Measurements from ENCODE around the gene FHOD3.

The FHOD3 gene

DNA sequence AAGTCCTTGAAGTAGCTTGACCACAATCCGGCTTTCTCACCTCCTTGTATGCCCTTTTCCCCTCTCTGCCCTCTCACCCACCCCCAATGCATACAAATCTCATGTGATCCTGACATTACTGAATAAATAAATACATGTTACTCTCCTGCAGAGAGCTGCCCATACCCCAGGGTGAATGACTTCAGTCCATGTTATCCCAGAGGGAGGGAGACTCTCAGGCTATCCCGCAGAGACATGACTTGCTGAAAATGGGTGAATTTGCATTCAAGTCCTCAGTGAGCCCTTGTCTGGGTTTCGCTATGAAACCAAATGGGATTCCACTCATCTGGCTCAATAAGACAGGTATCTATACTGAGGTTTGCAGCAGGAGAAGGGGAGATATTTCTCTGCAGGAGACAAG lies 168.5 kb downstream of the FHOD3 start:
- DNase-seq (ENCODE audit: low read depth in 4 of 4, low spot score in 1 of 4), result no peak

DNA sequence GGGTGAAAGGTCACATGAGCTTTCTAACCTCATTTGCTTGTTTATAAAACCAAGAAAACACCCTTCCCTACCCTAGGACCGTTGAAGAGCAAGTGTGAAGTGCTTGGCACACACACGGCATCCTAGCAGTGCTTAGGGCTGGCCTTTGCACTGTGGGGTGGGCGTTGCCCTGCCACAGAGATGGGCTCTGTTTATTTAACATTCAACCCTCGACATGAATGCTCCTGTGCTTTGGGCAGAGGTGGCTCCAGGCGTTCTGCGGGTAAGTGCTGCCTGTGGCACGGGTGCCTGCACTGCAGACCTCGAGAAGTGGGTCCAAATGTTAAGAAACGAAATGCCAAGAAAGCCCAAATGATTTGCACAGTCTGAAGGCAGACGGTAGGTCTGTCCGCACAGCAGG lies 170.1 kb downstream of the FHOD3 start:
- no peak for DNase-seq (ENCODE audit: low read depth in 4 of 4, low spot score in 1 of 4)

DNA sequence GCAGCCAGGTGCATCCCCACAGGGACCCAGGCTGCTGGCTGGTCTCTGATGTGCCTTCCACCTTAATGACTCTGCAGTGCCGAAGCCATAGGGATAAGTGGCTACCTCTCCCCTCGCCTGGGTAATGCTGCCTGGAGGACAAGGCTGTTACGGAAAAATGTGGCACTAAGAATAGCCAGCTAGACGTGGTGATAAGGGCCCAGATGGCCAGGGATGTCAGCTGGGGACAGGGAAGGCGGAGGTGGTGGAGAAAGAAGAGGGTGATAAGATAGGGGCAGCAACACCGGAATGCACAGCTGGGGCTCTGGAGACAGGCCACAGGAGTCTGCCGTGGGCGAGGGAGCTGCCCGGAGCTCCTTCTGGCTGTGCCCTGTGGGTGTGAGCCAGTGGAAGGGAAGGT lies 170.6 kb downstream of the FHOD3 start:
- no peak for DNase-seq (ENCODE audit: low read depth in 4 of 4, low spot score in 1 of 4)

DNA sequence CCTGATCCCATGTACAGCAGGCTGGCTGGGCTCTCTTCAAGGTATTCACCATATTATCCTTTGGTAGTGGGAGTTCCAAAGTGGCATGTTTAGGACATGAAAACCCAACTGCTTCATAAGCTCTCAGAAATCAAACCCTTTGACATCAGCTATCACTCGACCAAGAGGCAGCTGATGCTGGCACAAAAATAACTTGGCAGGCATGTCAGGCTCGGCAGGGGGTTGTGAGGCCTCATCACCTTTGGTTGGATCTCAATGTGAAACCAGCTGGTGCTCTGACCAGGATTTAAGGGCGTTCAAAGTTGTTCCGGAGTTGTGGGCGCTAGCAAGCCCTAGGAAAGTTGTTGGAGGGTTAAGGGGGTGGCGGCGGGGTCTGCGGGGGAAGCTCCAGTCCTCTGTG lies 171.9 kb downstream of the FHOD3 start:
- DNase-seq (ENCODE audit: low read depth in 4 of 4, low spot score in 1 of 4), result no peak

DNA sequence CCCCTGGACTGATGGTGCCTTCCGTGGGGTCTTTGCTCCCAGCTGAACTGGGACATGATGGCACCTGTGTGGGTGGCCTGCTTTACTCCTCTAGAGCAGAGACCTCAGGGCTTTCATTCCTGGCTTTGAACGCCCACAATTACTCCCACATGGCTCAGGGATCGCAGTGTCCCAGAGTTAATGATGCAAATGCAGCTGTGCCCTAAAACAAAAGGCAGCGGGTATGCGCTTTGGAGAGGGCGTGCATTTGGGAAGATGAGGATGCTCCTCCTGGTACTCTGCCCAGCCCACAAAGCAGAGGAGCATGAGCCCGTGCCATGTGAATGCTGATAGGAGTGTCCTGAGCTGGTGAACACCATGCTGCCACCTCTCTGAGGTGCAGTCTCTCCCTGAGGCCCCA lies 173.4 kb downstream of the FHOD3 start:
- DNase-seq (ENCODE audit: low read depth in 4 of 4, low spot score in 1 of 4), result no peak

DNA sequence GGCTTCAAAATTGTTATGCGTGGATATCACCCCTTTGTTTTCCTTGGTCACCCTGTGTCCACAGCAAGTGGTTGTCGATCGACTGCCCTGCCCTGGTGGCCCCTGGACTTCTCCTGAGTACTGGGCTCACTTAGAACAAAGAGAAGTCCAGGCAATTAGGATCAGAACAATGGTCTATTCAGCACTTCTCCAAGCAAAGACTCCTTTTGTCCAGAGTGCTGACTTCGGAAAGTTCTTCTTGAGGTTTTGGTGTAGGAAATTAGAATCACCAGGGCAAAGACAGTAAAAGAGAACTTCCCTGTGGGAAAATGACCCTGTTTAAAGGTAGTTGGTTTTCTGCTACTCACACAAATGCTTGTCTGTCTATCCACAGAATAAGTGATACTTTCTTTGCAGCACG lies 173.9 kb downstream of the FHOD3 start:
- no peak for DNase-seq (ENCODE audit: low read depth in 4 of 4, low spot score in 1 of 4)

DNA sequence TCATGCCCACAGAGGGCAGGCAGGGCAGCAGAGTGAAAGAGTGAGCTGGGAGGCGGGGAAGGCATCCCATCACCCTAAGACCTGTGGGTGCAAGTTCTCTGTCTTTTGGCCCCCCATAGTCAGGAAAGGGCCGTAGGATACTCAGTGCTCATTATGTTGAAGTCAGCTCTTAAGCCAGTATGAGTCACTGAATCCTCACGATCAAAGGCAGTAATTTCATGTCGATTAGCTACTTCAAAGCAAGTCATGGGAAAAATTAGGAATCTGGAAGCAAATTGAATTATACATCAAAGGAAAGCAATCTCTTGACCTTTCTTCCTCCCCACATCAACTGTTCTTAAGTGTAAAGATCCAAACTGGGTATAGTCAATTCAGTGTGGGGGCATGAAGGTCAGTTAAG lies 178.9 kb downstream of the FHOD3 start:
- no peak for DNase-seq (ENCODE audit: low read depth in 4 of 4, low spot score in 1 of 4)

DNA sequence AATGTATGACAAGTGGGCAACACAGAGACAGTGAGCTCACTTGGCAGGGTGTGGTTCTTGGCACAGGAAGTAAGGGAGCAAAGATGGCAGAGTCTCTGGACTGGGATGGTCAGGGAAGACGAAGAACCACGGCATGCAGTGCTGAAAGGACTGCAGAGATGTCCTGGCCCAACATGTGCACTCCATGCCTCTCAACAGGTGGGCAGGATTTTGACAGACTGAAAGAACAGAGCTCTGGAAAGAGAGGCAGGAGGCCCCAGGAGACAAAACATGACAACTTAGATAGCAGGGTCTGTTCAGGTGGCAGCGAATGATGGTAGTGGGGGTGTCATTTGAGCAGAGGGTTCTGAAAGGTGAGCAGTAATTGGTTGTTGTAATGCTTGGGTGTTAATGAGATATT lies 180.3 kb downstream of the FHOD3 start:
- no peak for DNase-seq (ENCODE audit: low read depth in 4 of 4, low spot score in 1 of 4)

DNA sequence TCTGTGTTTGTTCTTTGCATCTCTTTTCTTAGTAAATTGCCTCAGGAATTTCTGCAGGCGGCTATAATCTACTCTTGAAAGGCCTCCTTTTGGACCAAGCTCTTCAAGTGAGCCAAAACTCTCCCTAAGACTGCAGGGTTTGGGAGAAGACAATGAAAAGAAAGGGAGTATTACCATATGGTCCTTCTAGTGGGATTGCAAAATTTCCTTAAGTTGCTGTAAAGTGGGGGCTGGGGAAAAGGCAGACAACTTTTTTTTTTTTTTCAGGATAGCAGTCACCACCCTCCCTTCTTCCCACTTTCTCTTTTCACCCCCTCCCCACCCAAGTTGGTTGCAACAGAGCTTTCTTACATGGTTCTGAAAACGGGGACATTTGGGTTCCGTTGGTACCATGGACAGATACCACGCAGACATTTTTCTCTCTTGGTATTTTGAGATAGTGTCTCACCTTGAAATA lies 183.7 kb downstream of the FHOD3 start:
- no peak for DNase-seq (ENCODE audit: low read depth in 4 of 4, low spot score in 1 of 4)

DNA sequence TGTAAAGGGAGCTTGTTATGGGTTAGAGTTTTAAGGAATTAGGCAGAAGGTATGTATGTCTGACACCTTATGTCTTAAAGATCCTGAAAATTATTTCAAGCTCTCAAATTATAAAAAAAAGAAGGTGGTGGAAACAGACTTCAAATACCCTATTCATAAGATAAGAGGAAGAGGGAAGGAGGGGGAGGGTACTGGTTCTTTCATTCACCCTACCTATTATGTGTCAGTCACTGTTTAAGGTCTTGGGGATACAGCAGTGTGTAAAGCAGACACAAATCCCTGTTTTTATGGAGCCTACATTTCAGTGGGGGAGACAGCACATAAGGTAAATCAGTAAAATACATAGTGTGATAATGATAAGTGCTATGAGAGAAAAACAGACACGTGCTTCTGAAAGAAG lies 184.4 kb downstream of the FHOD3 start:
- DNase-seq (ENCODE audit: low read depth in 4 of 4, low spot score in 1 of 4), result no peak

DNA sequence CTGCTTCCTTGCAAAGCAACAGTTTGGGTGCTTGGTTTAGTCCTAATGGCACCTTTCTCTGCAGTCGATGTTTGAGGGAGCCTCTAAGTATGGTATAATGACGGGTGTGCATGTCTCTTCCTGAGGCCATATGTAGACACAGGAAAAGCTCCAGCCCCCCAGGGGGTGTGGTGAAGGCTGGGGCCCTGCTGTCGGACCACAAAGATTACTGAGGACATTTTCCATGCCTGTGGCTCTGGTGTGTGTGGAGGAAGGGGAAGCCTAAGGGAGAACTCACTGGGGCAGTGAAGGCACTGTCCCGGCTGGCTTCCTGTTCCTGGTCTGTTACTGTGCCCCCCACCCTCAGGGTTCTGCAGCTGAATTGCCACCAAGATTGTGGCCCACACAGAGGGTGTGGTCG lies 187.1 kb downstream of the FHOD3 start:
- no peak for DNase-seq (ENCODE audit: low read depth in 4 of 4, low spot score in 1 of 4)

DNA sequence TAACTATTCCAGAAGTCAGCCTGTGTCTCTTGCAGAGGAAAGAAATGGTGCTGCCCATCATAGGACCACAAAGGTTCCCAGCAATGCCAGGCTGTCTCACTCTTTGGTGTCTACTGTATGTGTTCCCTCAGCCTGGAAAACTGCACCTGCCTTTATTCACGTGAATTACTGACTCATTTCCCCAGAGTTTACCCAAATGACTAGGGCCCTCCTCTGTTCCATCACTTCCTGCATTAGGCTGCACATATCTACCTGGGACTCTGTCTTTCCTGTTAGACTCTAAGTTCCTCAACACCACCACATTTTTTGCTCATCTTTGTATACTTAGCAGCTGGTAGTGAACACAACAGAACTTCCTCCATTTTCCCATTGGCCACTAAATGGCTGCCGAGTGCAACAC lies 188.3 kb downstream of the FHOD3 start:
- no peak for DNase-seq (ENCODE audit: low read depth in 4 of 4, low spot score in 1 of 4)

DNA sequence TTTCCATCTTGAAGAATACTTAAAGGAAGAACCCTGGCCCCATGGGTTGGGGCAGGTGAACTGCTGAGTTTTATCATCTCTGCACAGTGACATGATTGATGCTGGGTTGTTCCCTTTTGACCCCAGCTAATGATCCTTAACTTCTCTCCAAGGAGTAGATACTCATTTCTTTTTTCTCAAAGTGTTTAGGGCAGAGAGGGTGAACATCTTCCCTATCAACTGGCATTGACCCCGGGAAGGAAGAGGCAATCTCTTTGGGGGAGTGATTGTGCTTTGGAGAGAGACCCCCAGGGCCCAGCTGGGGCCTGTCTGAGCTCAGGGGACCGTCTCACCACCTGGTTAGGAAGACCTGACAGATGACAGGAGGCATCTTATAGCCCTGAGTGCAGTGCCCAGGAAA lies 190.6 kb downstream of the FHOD3 start:
- DNase-seq (ENCODE audit: low read depth in 4 of 4, low spot score in 1 of 4), result no peak

DNA sequence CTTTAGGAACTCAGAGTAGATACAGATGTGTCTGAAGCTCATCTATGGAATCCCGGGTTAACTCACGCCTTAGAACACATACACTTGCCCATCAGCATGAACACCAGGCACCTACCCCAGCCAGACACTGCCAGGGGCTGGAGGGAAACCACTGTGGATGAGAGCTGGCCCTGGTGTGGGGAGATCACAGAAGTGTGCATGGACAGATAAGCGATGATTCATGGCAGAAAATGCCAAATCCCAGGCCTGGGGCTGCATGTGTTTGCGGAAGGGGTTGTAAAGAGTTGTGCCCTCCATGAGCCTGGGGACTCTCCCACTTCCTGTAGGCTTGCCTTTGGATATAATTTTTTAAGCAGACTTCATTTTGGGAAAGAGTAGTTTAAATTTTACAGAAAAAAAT lies 193.4 kb downstream of the FHOD3 start:
- DNase-seq (ENCODE audit: low read depth in 4 of 4, low spot score in 1 of 4), result no peak

DNA sequence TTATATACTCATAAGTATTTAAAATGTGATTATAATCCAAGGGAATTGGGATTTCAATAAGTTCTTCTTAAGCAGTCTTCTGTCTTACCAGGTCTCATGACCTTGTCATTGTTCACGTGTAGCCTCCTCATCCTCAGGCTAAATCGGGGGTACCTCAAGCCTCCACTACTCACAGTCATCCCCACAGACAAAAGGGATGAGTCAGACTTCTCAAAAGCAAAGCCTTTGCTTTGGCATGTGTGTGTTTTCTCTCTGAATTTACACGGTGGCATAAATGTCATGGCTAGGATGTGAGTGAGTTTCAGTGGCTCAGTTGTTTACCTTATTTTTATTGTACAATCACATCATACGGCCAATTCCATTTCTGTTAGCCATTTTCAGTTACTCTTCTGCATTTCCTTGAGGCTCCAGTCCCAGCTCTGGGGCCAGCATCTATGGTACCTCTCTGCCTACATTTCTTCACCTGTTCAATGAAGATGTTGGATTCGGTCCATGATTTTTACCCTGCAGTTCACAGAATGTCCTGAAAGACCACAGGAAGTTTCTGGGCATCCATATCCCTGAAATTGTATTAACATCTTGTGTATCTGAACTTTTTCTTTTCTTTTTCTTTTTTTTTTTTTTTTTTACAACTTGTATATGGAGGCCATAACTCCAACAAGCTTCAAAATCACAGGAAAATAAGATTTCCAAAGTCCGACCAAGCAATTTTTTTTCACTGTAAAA lies 195.3 kb downstream of the FHOD3 start:
- DNase-seq (ENCODE audit: low read depth in 4 of 4, low spot score in 1 of 4), result no peak

DNA sequence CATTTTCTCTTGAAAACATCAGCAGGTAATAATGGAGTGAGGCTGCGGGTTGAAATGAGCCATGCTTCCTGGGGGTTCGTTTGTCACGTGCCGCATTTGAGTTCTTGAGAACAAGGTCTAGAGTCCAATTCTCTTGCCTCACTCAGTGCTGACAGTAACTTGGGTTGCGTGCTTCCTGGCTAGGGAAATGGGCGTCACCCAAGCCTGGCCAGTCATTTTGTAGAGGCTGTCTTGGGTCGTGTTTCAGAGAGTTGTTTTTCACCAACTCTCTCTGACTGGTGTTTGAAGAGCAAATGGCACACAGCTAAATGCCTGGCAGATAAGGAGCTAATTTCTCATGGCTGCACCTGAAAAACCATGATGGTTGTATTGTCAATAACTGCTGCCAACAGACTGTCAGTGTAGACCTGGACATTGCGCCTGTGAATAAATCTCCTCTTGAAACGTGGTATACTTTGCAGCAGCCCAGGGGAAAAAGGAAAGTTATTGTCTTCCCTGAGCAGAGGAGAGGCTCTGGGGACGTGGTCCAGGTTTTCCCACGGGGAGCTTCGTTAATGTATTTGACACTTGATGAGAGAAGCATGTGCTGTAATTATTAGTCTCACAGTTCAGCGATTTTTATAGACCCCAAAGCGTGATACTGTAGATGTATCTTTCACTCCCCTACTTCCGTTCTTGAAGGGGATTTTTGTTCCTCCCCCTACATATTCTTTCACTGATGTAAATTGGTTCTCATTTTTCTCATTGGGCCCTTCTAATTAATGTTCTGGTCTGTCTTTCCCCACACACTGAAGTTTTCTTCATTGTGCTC lies 196.0 kb downstream of the FHOD3 start:
- no peak for DNase-seq (ENCODE audit: low read depth in 4 of 4, low spot score in 1 of 4)

DNA sequence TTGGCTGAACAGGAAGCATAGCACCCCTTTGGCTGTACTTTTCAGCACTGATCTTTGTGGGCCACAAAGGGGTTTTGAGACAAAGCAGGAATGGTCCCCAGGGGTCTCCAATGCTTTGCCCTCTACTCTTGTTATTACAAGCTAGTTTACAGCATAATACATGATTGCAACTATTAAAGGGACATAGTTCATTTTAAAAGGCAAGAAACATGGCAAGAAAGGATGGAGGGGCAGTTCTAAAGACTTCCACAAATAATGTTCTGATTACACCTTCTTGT lies 196.6 kb downstream of the FHOD3 start:
- no peak for DNase-seq (ENCODE audit: low read depth in 4 of 4, low spot score in 1 of 4)

DNA sequence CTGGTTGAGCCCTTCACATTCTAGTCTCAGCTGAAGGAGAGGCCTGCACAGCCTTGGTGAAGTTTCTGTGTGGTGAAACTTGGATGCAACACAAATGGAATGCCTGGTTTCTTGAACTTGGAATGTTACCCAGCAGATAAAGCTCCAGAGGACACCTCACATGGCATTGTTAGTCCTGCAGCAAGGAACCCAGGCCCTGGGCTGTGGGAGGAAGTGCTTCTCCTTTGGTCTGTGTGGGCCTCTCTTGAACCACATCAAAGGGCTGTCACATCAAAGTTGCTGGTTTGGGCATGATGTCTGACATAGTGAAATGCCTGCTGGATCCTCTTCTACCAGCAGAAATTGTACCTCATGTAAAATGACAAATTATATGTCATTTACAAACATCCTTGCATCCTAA lies 198.5 kb downstream of the FHOD3 start:
- no peak for DNase-seq (ENCODE audit: low read depth in 4 of 4, low spot score in 1 of 4)

DNA sequence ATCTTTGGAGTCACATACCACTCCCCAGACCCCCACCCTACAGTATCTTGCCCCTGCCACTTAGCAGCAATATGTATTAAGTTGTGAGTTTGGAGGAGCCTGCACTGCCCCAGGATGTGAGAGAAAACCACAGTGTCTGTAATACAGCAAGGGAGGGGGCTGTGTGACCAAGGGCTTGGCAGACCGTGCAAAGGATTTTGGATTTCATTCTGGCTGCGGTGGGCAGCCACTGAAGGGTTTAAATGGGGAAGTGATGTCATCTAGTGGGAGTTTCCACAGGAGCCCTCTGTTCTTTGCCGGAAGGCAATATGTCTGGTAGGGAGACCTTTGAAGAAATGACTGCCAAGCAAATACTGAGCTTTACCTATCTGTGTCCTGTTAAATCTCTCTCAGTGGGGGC lies 202.4 kb downstream of the FHOD3 start:
- no peak for DNase-seq (ENCODE audit: low read depth in 4 of 4, low spot score in 1 of 4)

DNA sequence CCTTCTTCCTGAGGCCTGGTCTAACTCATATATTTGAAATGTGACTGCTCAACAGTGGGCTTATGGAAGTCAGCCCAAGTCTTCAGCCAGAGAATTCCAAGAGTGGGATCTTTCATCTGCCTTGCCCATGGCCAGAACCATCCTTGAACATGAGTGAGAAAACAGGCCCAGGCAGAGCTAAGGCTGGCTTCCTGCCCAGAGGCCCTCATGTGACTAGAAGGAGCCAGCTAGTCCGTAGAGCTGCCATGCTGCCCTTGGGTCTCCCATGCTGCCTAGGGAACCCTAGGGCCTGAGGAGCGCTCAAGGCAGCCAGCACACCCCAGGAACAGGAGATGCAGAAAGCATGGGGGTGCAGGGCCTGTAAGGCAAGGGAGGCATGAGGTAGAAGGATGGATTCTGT lies 203.6 kb downstream of the FHOD3 start:
- DNase-seq (ENCODE audit: low read depth in 4 of 4, low spot score in 1 of 4), result no peak

DNA sequence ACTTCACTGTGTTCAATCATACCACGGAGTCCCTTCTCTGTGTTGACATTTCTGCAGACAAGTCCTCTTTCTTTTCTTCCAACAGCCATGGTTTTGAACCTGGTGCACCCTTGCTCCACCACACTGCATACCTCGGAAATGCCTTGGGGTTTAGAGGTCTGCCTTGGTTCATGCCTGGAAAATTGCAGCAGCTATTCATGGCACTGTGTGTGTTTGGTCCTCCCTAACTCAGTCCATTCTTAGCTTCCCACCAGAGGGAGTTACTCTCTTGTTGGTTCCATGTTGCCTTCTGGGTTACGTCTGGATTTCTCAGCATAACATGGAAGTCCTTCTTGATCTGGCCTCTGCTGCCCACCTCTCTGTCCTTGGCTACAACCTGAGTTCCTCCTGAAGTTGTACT lies 206.0 kb downstream of the FHOD3 start:
- no peak for DNase-seq (ENCODE audit: low read depth in 4 of 4, low spot score in 1 of 4)

DNA sequence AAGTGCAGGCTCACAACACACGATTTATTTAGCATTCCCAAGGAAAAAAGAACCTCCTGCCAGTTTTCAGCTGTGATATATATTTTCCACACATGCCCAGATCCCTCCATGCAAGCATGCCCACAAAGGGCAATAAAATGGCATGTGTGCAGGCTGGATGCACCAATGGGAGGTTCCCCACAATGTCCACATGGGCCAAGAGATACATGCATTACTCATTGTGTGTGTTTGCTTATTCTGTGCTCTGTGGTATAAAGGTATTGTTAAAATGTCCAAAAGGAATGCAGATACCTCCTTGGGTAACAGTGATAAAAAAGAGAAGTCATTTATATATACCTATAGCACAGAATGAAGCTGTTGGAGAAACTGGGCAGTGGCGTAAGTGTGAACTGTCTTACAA lies 207.4 kb downstream of the FHOD3 start:
- DNase-seq (ENCODE audit: low read depth in 4 of 4, low spot score in 1 of 4), result no peak

DNA sequence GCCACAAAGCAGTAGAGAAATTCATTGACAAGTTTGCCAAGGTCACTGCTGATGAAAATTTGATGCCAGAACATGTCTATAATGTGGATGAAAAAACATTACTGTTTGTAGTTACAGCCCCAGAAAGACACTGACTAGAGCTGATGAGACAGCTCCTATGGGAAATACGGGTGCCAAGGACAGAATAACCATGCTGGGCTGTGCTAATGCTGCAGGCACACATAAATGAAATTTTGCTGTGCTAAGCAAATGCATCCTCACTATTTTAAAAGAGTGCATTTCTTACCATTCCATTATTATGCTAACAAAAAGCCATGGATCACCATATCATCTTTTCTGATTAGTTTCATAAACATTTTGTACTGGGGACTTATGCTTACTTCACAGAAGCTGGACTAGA lies 208.2 kb downstream of the FHOD3 start:
- no peak for DNase-seq (ENCODE audit: low read depth in 4 of 4, low spot score in 1 of 4)

Measured in stimulated activated CD4-positive, alpha-beta T cell treated with anti-CD3 and anti-CD28 coated beads, Interleukin-1b, Interleukin-23, amount 100 ng/mL, for 24 hours (primary cell).